ENCODE measurements around the gene PHLPP1. TPM values are rescaled to one million over a fixed set of nuclear protein-coding genes. Genes with fewer than 3 reads are reported as not detected.

PHLPP1 gene
- total and polyA plus RNA-seq, 9 of the 15 experiments (the other 6 are each of a cell fraction or from before 2014, with no cell fraction given): 0.56 to 9.0 (median 4.5) TPM

- Histone ChIP-seq H3K79me2 (ENCODE audit: control insufficient read depth, insufficient read depth, low read length) (no peaks in the 10 kb centered on the region), H3K27me3 (ENCODE audit: control insufficient read depth in 2 of 2, insufficient read depth in 2 of 2, low read length in 2 of 2) (no peaks in the 10 kb centered on the region), H4K20me1 (replicated peaks; ENCODE audit: control insufficient read depth, insufficient read depth, low read length) (no peaks in the 10 kb centered on the region), H3K9me1 (ENCODE audit: control insufficient read depth, insufficient read depth, low read length) (no peaks in the 10 kb centered on the region), H3K36me3 (ENCODE audit: control insufficient read depth, insufficient read depth, low read length) (no peaks in the 10 kb centered on the region), H3K4me2 (ENCODE audit: insufficient read depth, low read length) (no peak overlapping the region), H3K27ac (ENCODE audit: extremely low read depth, low read depth, low read length) (no peak overlapping the region), H3K4me1 (replicated peaks in 1 of 2; ENCODE audit: control insufficient read depth in 2 of 2, insufficient read depth in 2 of 2, low read length in 2 of 2) (no peaks in the 10 kb centered on the region), H3K4me3 (no peak overlapping the region), H3K9me3 (replicated peaks; ENCODE audit: control insufficient read depth, insufficient read depth, low read depth, low read length) (no peaks in the 10 kb centered on the region), H2AFZ (ENCODE audit: low read depth, low read length) (no peak overlapping the region), H3K9ac (ENCODE audit: insufficient read depth in 1 of 2, low read depth in 2 of 2, low read length in 2 of 2) (no peak overlapping the region)
- no peak for ATAC-seq
- ChIA-PET CTCF (ENCODE audit: low intra/inter-chr PET ratio) (no interaction called here), POLR2A (no interaction called here)
- FAIRE-seq: no peak
- intact Hi-C loops (cut with micrococcal nuclease) (no loop called here), in situ Hi-C loops (cut with MboI) (no loop called here)
- TF ChIP-seq EHMT2 (IDR thresholded peaks at IDR 0.05): no peak
- no peak for TF ChIP-seq E2F8 (IDR thresholded peaks at IDR 0.05; ENCODE audit: low read depth, partially characterized antibody)
- TF ChIP-seq BCL6 (CRISPR knock-in tag; IDR thresholded peaks at IDR 0.05): no peak
- no peak for TF ChIP-seq SFPQ (IDR thresholded peaks at IDR 0.05; ENCODE audit: low read depth, low read length)
- TF ChIP-seq PHTF2 (CRISPR knock-in tag; IDR thresholded peaks at IDR 0.05): no peak
- TF ChIP-seq ZKSCAN3 (CRISPR knock-in tag; IDR thresholded peaks at IDR 0.05): no peak
- TF ChIP-seq ZSCAN29 (IDR thresholded peaks at IDR 0.05): no peak
- TF ChIP-seq ELF4 (CRISPR knock-in tag; IDR thresholded peaks at IDR 0.05): no peak
- no peak for TF ChIP-seq SMAD3 (CRISPR knock-in tag; conservative IDR thresholded peaks at IDR 0.05)
- no TSS peak for BruUV-seq (replicated peaks)
- no peak for DNase-seq (ENCODE audit: extremely low read depth in 1 of 4, low spot score in 3 of 4)
- WGBS (ENCODE audit: insufficient coverage, low coverage, missing lambda C conversion rate): 85% methylated on average over 5 of the region's 5 CpGs
Measured at GRCh38 chr18:62925031-62925688, 209.8 kb downstream of the PHLPP1 start.
